ENCODE results near the gene NEUROD1. TPM values are rescaled to one million over a fixed set of nuclear protein-coding genes. Genes with fewer than 3 reads are reported as not detected.

NEUROD1 gene
- polyA plus RNA-seq, 10 donors = not detected

DNA sequence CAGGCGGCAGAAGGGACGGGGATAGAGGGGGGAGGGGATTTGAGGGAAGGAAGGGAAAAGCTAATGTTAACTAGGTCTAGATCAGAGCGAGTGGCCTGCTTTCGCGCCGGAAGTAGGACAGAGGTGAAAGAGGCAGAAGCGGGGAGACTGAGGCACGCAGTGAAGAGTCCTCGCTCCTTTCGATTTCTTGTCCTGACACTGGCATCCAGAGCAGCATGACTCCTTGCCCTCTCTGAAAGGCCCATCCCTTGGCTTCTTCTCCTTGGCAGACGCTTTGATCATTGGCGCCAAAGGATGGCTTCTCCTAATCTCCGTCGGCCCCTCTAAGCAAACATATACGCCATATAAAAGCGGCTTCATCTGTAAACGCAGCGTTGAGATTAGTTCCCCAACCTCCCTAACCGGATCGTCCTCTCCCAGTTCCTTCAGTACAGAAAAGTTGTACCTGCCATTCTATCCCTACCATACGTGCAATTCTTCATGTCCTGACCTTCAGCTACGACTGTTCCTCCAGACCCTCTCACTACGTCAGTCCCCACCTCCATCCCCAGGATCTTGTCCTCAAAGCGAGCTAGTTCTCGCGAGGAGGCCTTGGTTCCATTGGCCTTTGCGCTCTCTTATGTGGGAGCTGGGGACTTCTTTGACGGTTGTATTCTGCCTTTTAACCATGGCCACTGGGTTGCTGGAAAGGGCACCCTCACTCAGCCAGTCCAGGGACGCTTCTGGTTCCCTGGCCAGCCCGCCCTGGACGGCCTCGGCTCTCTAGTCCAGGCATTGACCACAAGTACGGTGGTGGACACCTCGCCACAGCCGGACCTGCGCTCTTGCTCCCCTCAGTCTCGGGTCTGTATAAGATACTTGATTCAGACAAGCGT is 857 bp upstream of the NEUROD1 start:
- no peak for DNase-seq

GRCh38 chr2:181679544-181679979 is 755 bp downstream of the NEUROD1 start:
- no peak for DNase-seq

- no peak for DNase-seq
Measured at GRCh38 chr2:181678861-181679543, 1.3 kb downstream of the NEUROD1 start.

DNA sequence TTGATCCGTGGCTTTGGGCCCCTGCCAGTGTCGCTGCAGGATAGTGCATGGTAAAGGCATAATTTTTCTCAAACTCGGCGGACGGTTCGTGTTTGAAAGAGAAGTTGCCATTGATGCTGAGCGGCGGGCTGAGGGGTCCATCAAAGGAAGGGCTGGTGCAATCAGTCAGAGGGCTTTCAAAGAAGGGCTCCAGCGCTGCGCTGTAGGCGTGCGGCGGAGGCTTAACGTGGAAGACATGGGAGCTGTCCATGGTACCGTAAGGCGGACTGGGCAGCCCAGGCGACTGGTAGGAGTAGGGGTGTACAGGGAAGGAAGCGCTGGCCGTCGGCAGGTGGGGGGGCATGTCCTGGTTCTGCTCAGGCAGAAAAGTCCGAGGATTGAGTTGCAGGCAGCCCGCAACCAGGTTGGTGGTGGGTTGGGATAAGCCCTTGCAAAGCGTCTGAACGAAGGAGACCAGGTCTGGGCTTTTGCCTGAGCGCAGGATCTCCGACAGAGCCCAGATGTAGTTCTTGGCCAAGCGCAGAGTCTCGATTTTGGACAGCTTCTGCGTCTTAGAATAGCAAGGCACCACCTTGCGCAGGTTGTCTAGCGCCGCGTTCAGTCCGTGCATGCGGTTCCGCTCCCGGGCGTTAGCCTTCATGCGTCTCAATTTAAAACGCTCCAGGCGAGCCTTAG is 2.3 kb downstream of the NEUROD1 start:
- DNase-seq = peak; percentile 70 to 91 (median 87)

DNA sequence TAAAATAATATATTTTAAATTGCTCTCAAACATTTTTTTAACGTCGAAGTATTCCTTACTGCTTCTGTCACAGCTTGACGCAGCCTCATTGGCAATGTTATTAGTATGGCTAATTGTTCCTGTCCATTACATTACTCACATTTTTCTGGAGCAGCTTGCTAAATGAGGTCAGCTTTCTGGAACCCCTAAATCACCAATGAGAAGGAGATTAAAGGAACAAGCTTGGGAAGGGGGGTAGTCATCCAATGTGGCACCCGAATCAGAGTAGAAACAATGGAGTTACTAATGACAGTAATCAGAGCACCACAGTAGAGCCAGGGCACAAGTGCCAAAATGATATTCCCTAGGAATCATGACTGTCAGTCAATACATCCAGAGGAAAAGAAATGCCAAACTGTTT is 5.1 kb downstream of the NEUROD1 start:
- no peak for DNase-seq

GRCh38 chr2:181674461-181674860 is 5.9 kb downstream of the NEUROD1 start:
- no peak for DNase-seq

GRCh38 chr2:181673173-181673572 is 7.1 kb downstream of the NEUROD1 start:
- no peak for DNase-seq

DNA sequence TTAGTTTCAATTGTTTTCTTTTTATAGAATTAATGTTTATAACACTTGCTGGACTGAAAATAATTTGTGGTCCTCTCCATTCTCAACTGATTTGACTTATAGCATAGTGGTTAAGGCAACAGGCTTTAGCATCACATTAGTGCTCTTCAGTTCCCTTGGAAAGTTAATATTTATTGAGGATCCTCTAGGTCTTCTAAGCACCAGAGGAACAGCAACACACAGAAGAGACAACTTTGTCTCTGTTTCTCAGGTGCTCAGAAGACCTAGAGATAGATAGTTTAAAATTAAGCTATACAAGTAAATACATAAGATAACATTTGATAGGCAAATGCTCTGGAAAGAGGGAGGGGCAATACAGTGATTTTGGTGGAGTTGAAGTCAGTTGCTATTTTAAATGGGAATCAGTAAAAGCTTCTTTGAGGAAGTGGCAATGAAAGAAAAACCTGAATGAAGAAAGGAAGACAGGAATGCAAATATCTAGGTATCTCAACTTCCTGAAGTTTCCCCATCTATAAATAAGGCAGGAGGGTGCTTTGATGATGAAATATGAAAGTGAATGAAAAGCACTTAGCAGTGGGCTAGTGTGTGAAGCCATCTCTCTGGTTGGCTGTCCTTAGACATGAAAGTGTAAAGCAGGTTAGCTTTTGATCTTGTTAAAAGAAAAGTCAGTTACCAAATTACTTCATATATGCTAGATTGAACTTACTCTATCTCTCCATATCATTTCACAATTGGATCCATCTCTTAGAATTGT is 7.9 kb downstream of the NEUROD1 start:
- no peak for DNase-seq

DNA sequence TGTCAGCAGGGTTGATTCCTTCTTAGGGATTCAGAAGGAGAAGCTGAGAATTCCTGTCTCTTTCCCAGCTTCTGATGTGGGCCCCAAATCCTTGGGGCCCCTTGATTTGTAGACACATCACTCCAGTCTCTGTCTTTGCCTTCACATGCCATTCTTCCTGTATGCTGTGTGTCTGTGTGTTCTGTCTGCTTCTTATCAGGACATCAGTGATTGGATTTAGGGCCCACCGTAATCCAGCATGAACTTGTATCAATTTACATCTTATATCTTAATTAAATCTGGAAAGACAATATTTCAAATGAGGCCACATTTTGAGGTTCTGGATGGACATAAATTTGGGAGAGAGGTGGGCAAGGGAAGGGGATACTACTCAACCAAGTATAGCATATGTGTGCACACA is 9.7 kb downstream of the NEUROD1 start:
- no peak for DNase-seq

DNA sequence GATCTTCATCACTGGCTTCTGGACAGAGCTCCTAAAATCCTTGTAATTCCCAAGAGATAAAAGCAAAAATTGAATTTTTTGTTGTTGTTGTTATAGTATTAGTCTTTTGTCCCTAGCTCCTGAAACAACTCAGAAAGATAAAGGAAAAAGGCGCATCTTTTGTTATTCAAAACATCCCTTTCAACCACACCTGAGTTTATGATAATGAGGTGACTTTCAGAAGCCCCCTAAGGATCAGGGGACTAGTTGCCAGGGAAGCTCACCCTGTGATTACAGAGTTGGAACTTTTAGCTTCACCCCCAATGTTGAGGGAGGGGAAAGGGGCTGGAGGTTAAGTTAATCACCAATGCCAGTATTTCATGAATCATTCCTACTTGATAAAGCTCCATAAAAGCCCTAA is 13.1 kb downstream of the NEUROD1 start:
- no peak for DNase-seq

DNA sequence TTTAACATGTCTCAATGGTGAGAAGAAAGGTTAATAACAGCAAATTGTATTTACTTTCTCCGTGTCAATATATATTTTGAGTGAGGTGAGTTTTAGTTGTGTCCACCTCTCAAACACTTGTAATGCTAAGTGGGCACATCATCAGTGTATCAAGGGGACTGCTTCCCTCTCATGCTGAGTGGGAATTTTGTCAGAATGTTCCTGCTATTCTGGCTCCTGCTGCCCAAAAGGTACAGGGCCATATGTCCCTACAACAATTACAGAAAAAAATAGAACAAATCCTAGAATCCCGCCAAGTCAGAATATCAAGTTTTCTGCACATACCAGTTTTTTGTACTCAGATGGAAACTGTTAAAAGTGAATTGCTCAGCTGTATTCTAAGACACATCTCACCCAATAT is 18.0 kb downstream of the NEUROD1 start:
- DNase-seq = no peak

DNA sequence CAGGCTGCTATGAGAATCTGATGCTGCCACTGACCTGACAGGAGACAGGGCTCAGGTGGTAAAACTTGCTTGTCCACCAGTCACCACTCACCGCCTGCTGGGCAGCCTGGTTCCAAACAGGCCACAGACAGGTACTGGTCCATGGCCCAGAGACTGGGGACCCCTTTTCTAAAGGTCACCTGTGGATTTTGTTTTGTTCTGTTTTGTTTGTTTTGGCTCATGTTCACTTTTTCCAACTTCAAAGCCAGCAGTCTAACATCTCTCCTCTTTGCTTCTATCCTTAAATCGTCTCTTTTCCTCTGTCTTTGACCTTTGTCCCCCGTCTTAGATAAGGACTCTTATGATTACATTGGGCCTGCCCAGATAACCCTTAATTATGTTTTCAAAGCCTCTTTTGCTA is 20.1 kb downstream of the NEUROD1 start:
- no peak for DNase-seq

GRCh38 chr2:181658444-181658843 is 21.9 kb downstream of the NEUROD1 start:
- DNase-seq = no peak

GRCh38 chr2:181657379-181657778 is 22.9 kb downstream of the NEUROD1 start:
- no peak for DNase-seq

DNA sequence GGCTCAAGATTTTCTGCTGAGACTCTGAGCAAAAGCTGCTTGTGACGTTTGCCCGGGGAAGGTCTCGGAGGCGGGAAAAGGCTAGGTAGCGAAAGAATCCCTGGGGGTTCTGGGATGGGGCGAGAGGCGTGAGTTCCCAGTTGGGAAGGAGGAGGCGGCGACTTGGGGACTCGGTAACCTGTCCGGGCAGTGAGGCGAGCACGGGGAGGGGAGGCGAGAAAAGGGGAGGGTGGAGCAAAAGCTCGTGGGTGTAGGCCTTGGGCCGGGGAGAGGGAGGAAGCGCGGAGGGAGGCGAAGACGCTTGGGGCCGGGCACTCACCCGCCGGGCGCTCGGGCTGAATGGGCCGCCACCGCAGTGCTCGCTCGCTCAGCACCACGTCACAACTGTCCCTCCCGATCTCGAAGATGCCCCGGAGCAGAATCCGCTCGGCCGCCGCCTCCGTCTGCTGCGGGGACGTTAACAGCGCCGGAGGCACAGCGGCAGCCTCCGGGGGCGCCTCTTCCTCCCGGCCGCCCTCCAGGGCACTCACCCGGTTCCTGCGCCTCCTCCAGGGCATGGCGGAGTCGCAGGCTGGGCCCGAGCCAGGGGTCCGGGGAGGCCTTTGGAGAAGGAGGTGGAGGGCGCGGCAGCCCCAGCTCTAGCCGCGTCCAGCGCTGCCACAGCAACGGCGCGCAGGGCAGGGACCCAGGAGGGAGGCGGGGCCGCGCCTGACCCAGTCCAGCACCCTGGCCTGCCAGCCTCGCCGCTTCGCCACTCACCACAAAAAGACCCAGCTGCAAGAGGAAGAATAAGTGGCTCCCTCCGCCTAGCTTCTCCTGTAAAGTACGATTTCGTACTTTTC is 23.6 kb downstream of the NEUROD1 start, which contains the start of gene CERKL:
TSS of gene CERKL (minus strand) at position 656 of the 842 bp plus-strand sequence. CDS start at position 557, 99 bp downstream.
- peak in 1 of 3 donors; percentile 17 for DNase-seq

- DNase-seq = no peak
Measured at GRCh38 chr2:181655519-181655918, 24.8 kb downstream of the NEUROD1 start.

DNA sequence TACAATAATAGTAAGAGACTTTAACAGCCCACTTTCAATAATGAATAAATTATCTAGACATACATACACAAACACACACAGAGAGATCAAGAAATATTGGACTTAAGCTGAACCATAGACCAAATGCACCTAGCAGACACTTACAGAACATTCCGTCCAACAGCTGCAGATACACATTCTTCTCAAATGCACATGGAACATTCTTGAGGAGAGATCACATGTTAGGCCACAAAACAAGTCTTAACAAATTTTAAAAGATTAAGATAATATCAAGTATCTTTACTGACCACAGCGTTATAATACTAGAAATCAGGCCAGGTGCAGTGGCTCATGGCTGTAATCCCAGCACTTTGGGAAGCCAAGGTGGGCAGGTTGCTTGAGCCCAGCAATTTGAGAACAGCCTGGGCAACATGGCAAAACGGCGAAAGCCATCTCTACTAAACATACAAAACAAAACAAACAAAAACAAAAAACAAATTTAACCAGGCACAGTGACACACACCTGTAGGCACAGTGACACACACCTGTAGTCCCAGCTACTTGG is 30.8 kb downstream of the NEUROD1 start:
- DNase-seq = no peak

DNA sequence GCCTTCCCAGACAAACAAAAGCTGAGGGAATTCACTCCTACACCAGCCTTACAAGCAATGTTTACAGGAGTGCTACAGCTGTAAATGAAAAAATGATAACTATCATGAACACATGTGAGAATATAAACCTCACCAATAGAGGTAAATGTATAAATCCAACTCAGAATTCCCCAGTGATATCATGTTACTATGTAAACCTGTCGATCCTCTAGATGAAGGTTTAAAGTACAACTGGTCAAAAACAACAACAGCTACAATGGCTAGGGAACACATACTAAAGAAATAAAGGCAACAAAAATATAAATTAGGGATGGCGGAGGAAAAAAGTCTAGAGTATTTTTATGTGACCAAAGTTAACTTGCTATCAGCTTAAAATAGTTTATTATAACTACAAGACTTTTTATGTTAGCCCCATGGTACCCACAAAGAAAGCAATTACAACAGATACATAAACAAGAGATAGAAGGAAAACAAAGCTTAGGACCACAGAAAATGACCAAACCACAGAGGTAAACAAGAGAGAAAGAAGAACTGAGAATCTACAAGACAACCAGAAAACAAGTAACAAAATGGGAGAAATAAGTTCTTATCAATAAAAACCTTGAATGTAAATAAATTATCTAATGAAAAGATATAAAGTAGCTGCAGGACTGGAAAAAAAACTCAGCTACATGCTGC is 31.7 kb downstream of the NEUROD1 start:
- no peak for DNase-seq

DNA sequence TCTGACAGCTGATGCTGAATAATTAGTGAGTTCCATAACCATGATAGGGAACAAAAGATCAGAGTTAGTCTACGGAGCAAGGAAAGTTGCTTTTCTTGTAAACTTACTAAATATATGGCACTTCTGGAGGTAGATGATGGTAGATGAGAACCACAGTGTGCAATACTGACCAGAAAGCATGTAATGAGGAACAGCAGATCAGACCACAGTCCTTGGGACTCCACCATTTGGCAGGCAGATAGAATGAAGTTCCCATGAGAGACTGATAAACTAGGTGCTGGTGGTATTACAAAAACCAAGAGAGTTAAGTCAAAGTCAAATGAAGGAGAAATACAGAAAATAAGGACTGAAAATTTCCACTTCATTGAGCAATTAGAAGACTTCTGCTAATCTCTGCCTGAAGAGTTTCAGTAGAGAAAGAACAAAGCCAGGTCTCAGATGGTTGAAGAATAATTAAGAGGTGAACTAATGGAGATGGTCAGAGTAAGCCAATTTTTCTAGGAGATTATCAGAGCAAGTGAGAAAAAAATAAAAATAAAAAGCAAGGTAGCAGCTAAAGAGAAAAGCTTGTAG is 33.8 kb downstream of the NEUROD1 start:
- no peak for DNase-seq

All from muscle of back (tissue), 11 donors.